Loucy (cell line): Measurements from ENCODE around the gene LRRC43.

ENCODE experiments used
- H2AFZ ChIP-seq: fragments of 200-600 bp; sonication (generic); 2 replicates; pipeline ENCODE4 v1.6.0; 2016; ENCODE audit warnings: antibody characterized with exemption, mild to moderate bottlenecking, low read length, moderate library complexity
- H3F3A ChIP-seq: fragments of 200-600 bp; 2 replicates; pipeline ENCODE4 v1.6.0; 2016; ENCODE audit warnings: antibody characterized with exemption, low read depth, mild to moderate bottlenecking
- H3K27me3 ChIP-seq: fragments of 200-600 bp; sonication (generic); 2 replicates; pipeline ENCODE4 v1.6.1; 2014; ENCODE audit warnings: low read length, mild to moderate bottlenecking; ENCODE audit not compliant: insufficient read depth, poor library complexity, severe bottlenecking
- H3K36me3 ChIP-seq: fragments of 200-600 bp; sonication (generic); 2 replicates; pipeline ENCODE4 v1.6.1; 2016; ENCODE audit warnings: low read length; ENCODE audit not compliant: insufficient read depth
- H3K4me1 ChIP-seq: fragments of 200-600 bp; sonication (generic); 2 replicates; pipeline ENCODE4 v1.5.1; 2014; ENCODE audit warnings: low read length, mild to moderate bottlenecking; ENCODE audit not compliant: insufficient read depth, poor library complexity, severe bottlenecking
- H3K4me2 ChIP-seq: fragments of 200-600 bp; sonication (generic); 2 replicates; pipeline ENCODE4 v1.6.0; 2014; ENCODE audit warnings: antibody characterized with exemption, low read length, low read depth, mild to moderate bottlenecking; ENCODE audit not compliant: poor library complexity, severe bottlenecking
- H3K4me3 ChIP-seq: fragments of 200-600 bp; sonication (generic); 2 replicates; pipeline ENCODE4 v1.5.1; 2014; ENCODE audit warnings: low read length, mild to moderate bottlenecking, mixed read lengths; ENCODE audit not compliant: poor library complexity, severe bottlenecking
- H3K79me2 ChIP-seq: fragments of 200-600 bp; sonication (generic); 2 replicates; pipeline ENCODE4 v1.6.1; 2014; ENCODE audit warnings: low read length; ENCODE audit not compliant: insufficient read depth
- H3K9ac ChIP-seq: fragments of 200-600 bp; sonication (generic); 2 replicates; pipeline ENCODE4 v1.6.0; 2014; ENCODE audit warnings: mild to moderate bottlenecking, low read depth, low read length, moderate library complexity; ENCODE audit not compliant: poor library complexity, severe bottlenecking
- H3K9me2 ChIP-seq: fragments of 200-600 bp; sonication (generic); replicated peaks from 2 replicates; pipeline ENCODE4 v1.6.1; 2016; ENCODE audit warnings: low read depth, low read length, mixed read lengths
- H3K9me3 ChIP-seq: fragments of 200-600 bp; sonication (generic); 2 replicates; pipeline ENCODE4 v1.6.1; 2014; ENCODE audit warnings: mild to moderate bottlenecking, antibody characterized with exemption, low read length, low read depth; ENCODE audit not compliant: insufficient read depth
- H4K20me1 ChIP-seq: fragments of 200-600 bp; sonication (generic); 2 replicates; pipeline ENCODE4 v1.6.0; 2014; ENCODE audit warnings: antibody characterized with exemption, low read length, mild to moderate bottlenecking; ENCODE audit not compliant: insufficient read depth, poor library complexity, severe bottlenecking
- CTCF ChIP-seq: fragments of 200-600 bp; sonication (generic); conservative IDR thresholded peaks from 2 replicates; pipeline ENCODE4 v1.5.1; 2014; ENCODE audit warnings: mild to moderate bottlenecking, antibody characterized with exemption, low read length
- EZH2phosphoT487 ChIP-seq: fragments of 200-600 bp; IDR thresholded peaks from 2 replicates; pipeline ENCODE4 v1.6.1; 2018; ENCODE audit warnings: antibody characterized with exemption, mild to moderate bottlenecking, moderate library complexity, borderline replicate concordance

LRRC43 gene

GRCh38 chr12:122148657-122149056 lies 34.3 kb upstream of the LRRC43 start:
- H3K9me2 ChIP-seq: no peaks in the 10 kb centered on the region
- no peak overlapping the region for H3K4me2 ChIP-seq

GRCh38 chr12:122150127-122150681 lies 32.7 kb upstream of the LRRC43 start:
- Histone ChIP-seq H3K4me3 (no peak overlapping the region), H3K9me3 (no peaks in the 10 kb centered on the region), H3F3A (no peaks in the 10 kb centered on the region), H2AFZ (no peak overlapping the region), H3K9me2 (no peaks in the 10 kb centered on the region), H4K20me1 (no peaks in the 10 kb centered on the region), H3K36me3 (no peaks in the 10 kb centered on the region), H3K27me3 (no peaks in the 10 kb centered on the region), H3K9ac (no peak overlapping the region), H3K4me1 (no peaks in the 10 kb centered on the region), H3K4me2 (no peak overlapping the region), H3K79me2 (no peaks in the 10 kb centered on the region)
- TF ChIP-seq CTCF: no peak
- no peak for TF ChIP-seq EZH2phosphoT487

More at GRCh38 chr12:122148657-122149056, 34.3 kb upstream of the LRRC43 start:
- Histone ChIP-seq H3K9ac (no peak overlapping the region), H2AFZ (no peak overlapping the region), H3K4me3 (no peak overlapping the region), H3K36me3 (no peaks in the 10 kb centered on the region; the same call in 1 of the 2 replicates), H3K79me2 (no peaks in the 10 kb centered on the region), H3K27me3 (no peaks in the 10 kb centered on the region), H4K20me1 (no peaks in the 10 kb centered on the region), H3K4me1 (no peaks in the 10 kb centered on the region), H3F3A (no peaks in the 10 kb centered on the region), H3K9me3 (no peaks in the 10 kb centered on the region)
- TF ChIP-seq EZH2phosphoT487 (no peak), CTCF (no peak)

- Histone ChIP-seq H3K27me3 (no peaks in the 10 kb centered on the region), H3K4me2 (no peak overlapping the region), H3K79me2 (no peaks in the 10 kb centered on the region), H3F3A (no peaks in the 10 kb centered on the region), H3K9me3 (no peaks in the 10 kb centered on the region), H3K4me3 (no peak overlapping the region), H3K4me1 (no peaks in the 10 kb centered on the region), H2AFZ (no peak overlapping the region), H3K9ac (no peak overlapping the region), H4K20me1 (no peaks in the 10 kb centered on the region), H3K36me3 (no peaks in the 10 kb centered on the region), H3K9me2 (no peaks in the 10 kb centered on the region)
- TF ChIP-seq EZH2phosphoT487 (no peak), CTCF (no peak)
Measured at GRCh38 chr12:122152754-122153153, 30.2 kb upstream of the LRRC43 start.
